H1 (cell line): Measurements from ENCODE around the gene SNX12. TPM values are rescaled to one million over a fixed set of nuclear protein-coding genes. Genes with fewer than 3 reads are reported as not detected.

Experiments used
- CTCF ChIA-PET: fragments of 300-600 bp; sonication (Branson Sonifier 250); formaldehyde crosslinking; loops from one replicate; lab custom pipeline; 2021; ENCODE audit not compliant: partially characterized antibody; lab: Charles Lee
- POLR2A ChIA-PET: fragments of 300-600 bp; sonication (Branson Sonifier 250); formaldehyde crosslinking; loops from one replicate; lab custom pipeline; 2021; ENCODE audit warnings: inconsistent platforms; ENCODE audit not compliant: partially characterized antibody; lab: Charles Lee
- DNase-seq, 2 experiments: peaks; one replicate each; pipeline versions ENCODE4 v3.0.0 to v3.0.0-alpha.2; 2010 to 2022; ENCODE audit warnings: low spot score in 2 of 2, low read depth in 1 of 2, mixed read lengths in 1 of 2
- FAIRE-seq: peaks from 2 replicates; lab custom pipeline; 2011; peaks lifted over from hg19 to GRCh38; lab: Jason Lieb, UNC
- H2AFZ ChIP-seq: 2 replicates; pipeline ENCODE4 v1.8.1; 2012; ENCODE audit warnings: low read length, inconsistent platforms
- H2AK5ac ChIP-seq: 2 replicates; pipeline ENCODE4 v1.6.1; 2013; ENCODE audit warnings: low read depth, low read length
- H2BK120ac ChIP-seq: replicated peaks from 2 replicates; pipeline ENCODE3; 2013; ENCODE audit warnings: low read depth, low read length, inconsistent platforms
- H2BK12ac ChIP-seq: 2 replicates; pipeline ENCODE4 v1.6.1; 2013; ENCODE audit warnings: low read depth, low read length
- H2BK15ac ChIP-seq: 2 replicates; pipeline ENCODE4 v1.6.1; 2013; ENCODE audit warnings: low read length
- H2BK20ac ChIP-seq: 2 replicates; pipeline ENCODE4 v1.6.1; 2013; ENCODE audit warnings: low read length
- H2BK5ac ChIP-seq: 2 replicates; pipeline ENCODE4 v1.6.1; 2013; ENCODE audit warnings: low read depth, low read length
- H3K14ac ChIP-seq: 2 replicates; pipeline ENCODE4 v1.6.1; 2013; ENCODE audit warnings: inconsistent platforms; ENCODE audit not compliant: insufficient read length
- H3K18ac ChIP-seq: 2 replicates; pipeline ENCODE4 v1.6.1; 2013; ENCODE audit warnings: low read length; ENCODE audit errors: extremely low read depth
- H3K23ac ChIP-seq: 2 replicates; pipeline ENCODE4 v1.6.1; 2013; ENCODE audit warnings: inconsistent platforms; ENCODE audit not compliant: insufficient read length
- H3K23me2 ChIP-seq: 2 replicates; pipeline ENCODE4 v1.6.1; 2013; ENCODE audit warnings: low read depth, low read length
- H3K27ac ChIP-seq: 2 replicates; pipeline ENCODE4 v1.6.1; 2011; ENCODE audit warnings: low read depth, low read length, inconsistent platforms
- H3K27me3 ChIP-seq, 4 experiments: replicated peaks in 1 of 4; 1 replicate in 1 of 4; 2 replicates in 3 of 4; pipeline versions ENCODE4 v1.6.1 to v1.8.1; 2011 to 2013; ENCODE audit warnings: low read length in 3 of 4, mild to moderate bottlenecking in 3 of 4, inconsistent platforms in 2 of 4, mixed read lengths in 2 of 4, moderate library complexity in 1 of 4; ENCODE audit not compliant: control insufficient read depth in 3 of 4, insufficient read depth in 3 of 4; ENCODE audit errors: extremely low read depth in 1 of 4
- H3K36me3 ChIP-seq, 4 experiments: 2 replicates each; pipeline versions ENCODE4 v1.6.1 to v1.8.1; 2011 to 2013; ENCODE audit warnings: mild to moderate bottlenecking in 4 of 4, low read length in 3 of 4, moderate library complexity in 2 of 4, control low read depth in 1 of 4, inconsistent platforms in 1 of 4; ENCODE audit not compliant: insufficient read depth in 4 of 4, control insufficient read depth in 2 of 4
- H3K4ac ChIP-seq: replicated peaks from 2 replicates; pipeline ENCODE3; 2013; ENCODE audit warnings: low read length, low read depth, mixed read lengths, inconsistent platforms; ENCODE audit not compliant: insufficient read length
- H3K4me1 ChIP-seq, 4 experiments: replicated peaks in 1 of 4; 1 replicate in 1 of 4; 2 replicates in 3 of 4; pipeline versions ENCODE4 v1.6.1 to v1.8.1; 2011 to 2013; ENCODE audit warnings: low read length in 3 of 4, inconsistent platforms in 2 of 4, mixed read lengths in 1 of 4; ENCODE audit not compliant: insufficient read depth in 4 of 4, control insufficient read depth in 3 of 4
- H3K4me2 ChIP-seq, 2 experiments: 2 replicates each; pipeline versions ENCODE4 v1.6.1 to v1.8.1; 2011 to 2013; ENCODE audit warnings: low read depth in 2 of 2, low read length in 2 of 2, control low read depth in 1 of 2, inconsistent platforms in 1 of 2, mild to moderate bottlenecking in 1 of 2; ENCODE audit not compliant: insufficient read depth in 1 of 2
- H3K4me3 ChIP-seq, 4 experiments: fragments of 200-600, 300-600 bp in 1 of 4; sonication (generic), shearing (Covaris generic), sonication (Bioruptor Twin) in 1 of 4; 2 replicates each; pipeline versions ENCODE4 v1.5.1 to v1.8.1; 2011 to 2016; ENCODE audit warnings: low read length in 4 of 4, low read depth in 3 of 4, control low read depth in 2 of 4, inconsistent platforms in 2 of 4, mild to moderate bottlenecking in 2 of 4, mixed read lengths in 1 of 4, moderate library complexity in 1 of 4; ENCODE audit not compliant: insufficient read depth in 2 of 4; ENCODE audit errors: extremely low read depth in 1 of 4
- H3K56ac ChIP-seq: replicated peaks from 2 replicates; pipeline ENCODE3; 2013; ENCODE audit warnings: low read depth, mild to moderate bottlenecking, mixed read lengths, low read length, inconsistent platforms; ENCODE audit not compliant: insufficient read length
- H3K79me1 ChIP-seq: 2 replicates; pipeline ENCODE4 v1.6.1; 2013; ENCODE audit warnings: low read depth, low read length, control low read depth
- H3K79me2 ChIP-seq, 2 experiments: 2 replicates each; pipeline versions ENCODE4 v1.6.1 to v1.8.1; 2012 to 2013; ENCODE audit warnings: low read length in 2 of 2, mild to moderate bottlenecking in 2 of 2, inconsistent platforms in 1 of 2; ENCODE audit not compliant: insufficient read depth in 2 of 2, control insufficient read depth in 1 of 2
- H3K9ac ChIP-seq, 4 experiments: replicated peaks in 1 of 4; 1 replicate in 1 of 4; 2 replicates in 3 of 4; pipeline versions ENCODE4 v1.6.1 to v1.8.1; 2011 to 2013; ENCODE audit warnings: low read depth in 3 of 4, low read length in 3 of 4, control low read depth in 2 of 4, mild to moderate bottlenecking in 2 of 4, moderate library complexity in 2 of 4, inconsistent platforms in 1 of 4; ENCODE audit errors: extremely low read depth in 1 of 4
- H3K9me3 ChIP-seq, 2 experiments: 2 replicates each; pipeline versions ENCODE4 v1.6.1 to v1.8.1; 2012 to 2013; ENCODE audit warnings: mild to moderate bottlenecking in 2 of 2, moderate library complexity in 2 of 2, control low read depth in 1 of 2, inconsistent platforms in 1 of 2, low read depth in 1 of 2, low read length in 1 of 2, mixed read lengths in 1 of 2; ENCODE audit not compliant: insufficient read depth in 2 of 2
- H4K20me1 ChIP-seq, 2 experiments: replicated peaks in 1 of 2; 2 replicates each; pipeline versions ENCODE3 to v1.8.1; 2011 to 2013; ENCODE audit warnings: inconsistent platforms in 2 of 2, low read length in 2 of 2, mild to moderate bottlenecking in 1 of 2; ENCODE audit not compliant: insufficient read depth in 2 of 2, control insufficient read depth in 1 of 2
- H4K5ac ChIP-seq: 2 replicates; pipeline ENCODE4 v1.6.1; 2013; ENCODE audit warnings: low read length, low read depth, mixed read lengths, inconsistent platforms; ENCODE audit not compliant: insufficient read length
- H4K8ac ChIP-seq: 2 replicates; pipeline ENCODE4 v1.8.0; 2013; ENCODE audit warnings: mild to moderate bottlenecking, moderate library complexity, low read length, inconsistent platforms; ENCODE audit not compliant: insufficient read depth; ENCODE audit errors: extremely low read depth
- H4K91ac ChIP-seq: replicated peaks from 2 replicates; pipeline ENCODE3; 2013; ENCODE audit warnings: low read length, mixed read lengths, inconsistent platforms; ENCODE audit not compliant: insufficient read length
- CREB1 ChIP-seq: IDR thresholded peaks from 2 replicates; pipeline ENCODE4 v1.6.1; 2012; ENCODE audit warnings: inconsistent platforms
- EZH2 ChIP-seq: fragments of 200-600 bp; sonication (generic); IDR thresholded peaks from 2 replicates; pipeline ENCODE4 v1.7.1; 2012; ENCODE audit warnings: low read depth, mild to moderate bottlenecking, moderate library complexity, low read length, inconsistent platforms; ENCODE audit not compliant: severe bottlenecking
- RBBP5 ChIP-seq: IDR thresholded peaks from 2 replicates; pipeline ENCODE4 v1.7.1; 2012; ENCODE audit warnings: low read depth, mild to moderate bottlenecking, inconsistent platforms, low read length, moderate library complexity, borderline replicate concordance
- RFX5 ChIP-seq: IDR thresholded peaks from 2 replicates; pipeline ENCODE4 v1.6.1; 2011; ENCODE audit warnings: low read depth, low read length, improper control_type of control experiment, borderline replicate concordance
- RNF2 ChIP-seq: fragments of 200-900, 300-1000 bp; sonication (generic); IDR thresholded peaks from 2 replicates; pipeline ENCODE4 v1.7.1; 2016; ENCODE audit warnings: borderline replicate concordance, low read depth, mild to moderate bottlenecking, antibody characterized with exemption, low read length; ENCODE audit not compliant: poor library complexity, severe bottlenecking; ENCODE audit errors: missing control alignments
- SAP30 ChIP-seq: fragments of 300-600 bp; sonication (generic); IDR thresholded peaks from 2 replicates; pipeline ENCODE4 v1.7.1; 2012; ENCODE audit warnings: low read length, moderate library complexity, mild to moderate bottlenecking, inconsistent platforms; ENCODE audit not compliant: insufficient read depth, insufficient replicate concordance
- SP2 ChIP-seq: IDR thresholded peaks from 2 replicates; pipeline ENCODE4 v1.6.1; 2012; ENCODE audit warnings: mild to moderate bottlenecking, low read length, inconsistent platforms
- SRF ChIP-seq: IDR thresholded peaks from 2 replicates; pipeline ENCODE4 v1.6.1; 2011; ENCODE audit warnings: mild to moderate bottlenecking, low read depth, low read length, moderate library complexity
- SUZ12 ChIP-seq: fragments of 200-600 bp; sonication (generic); IDR thresholded peaks from 2 replicates; pipeline ENCODE4 v1.6.1; 2012; ENCODE audit warnings: mild to moderate bottlenecking, inconsistent platforms, low read length, moderate library complexity, mixed read lengths
- TAF7 ChIP-seq: optimal IDR thresholded peaks from 2 replicates; pipeline ENCODE3; 2011; ENCODE audit warnings: low read depth, mild to moderate bottlenecking, inconsistent platforms, low read length, moderate library complexity, borderline replicate concordance
- WGBS, 2 experiments: shearing (Covaris generic) in 1 of 2; methylation state at CpG; one replicate each; pipeline versions ENCODE4 v1.1.6 to v1.1.7; 2013 to 2015; ENCODE audit warnings: low lambda C conversion rate in 2 of 2, mixed read lengths in 2 of 2, inconsistent platforms in 1 of 2, low coverage in 1 of 2, missing lambda C conversion rate in 1 of 2; ENCODE audit not compliant: insufficient replicate concordance in 2 of 2, insufficient coverage in 1 of 2, insufficient read length in 1 of 2; ENCODE audit errors: extremely low coverage in 1 of 2, missing lambda C conversion rate in 1 of 2; 5-methylcytosine and 5-hydroxymethylcytosine counted together
- polyA plus RNA-seq, 7 experiments: library from polyadenylated mRNA; depleted of rRNA in 3 of 7; stranded (reverse) in 5 of 7; unstranded in 2 of 7; fragments of >200 nt in 5 of 7; fragments of 200-250 nt in 2 of 7; gene quantifications; 1 replicate in 5 of 7; 2 replicates in 1 of 7; 4 replicates in 1 of 7; pipeline versions ENCODE4 v1.2.1 to v1.2.3, GENCODE V29; 2011 to 2013; ENCODE audit warnings: missing spikeins in 2 of 7, mixed read lengths in 2 of 7
- total RNA-seq: library from RNA; stranded (reverse); fragmentation: NEBNext Ultra II Directional; extraction: Animal tissue kit (Norgen Biotek cat#: 25700); gene quantifications from 2 replicates; pipeline ENCODE4 v1.2.1, GENCODE V29; 2021

SNX12 gene
- total and polyA plus RNA-seq, 2 of the 8 experiments (the other 6 are each of a cell fraction or from before 2014, with no cell fraction given), result 72.1 to 74.2 TPM

GRCh38 chrX:71082822-71083221 is 14.7 kb upstream of the SNX12 start:
- CTCF ChIA-PET, result no interaction called here
- Histone ChIP-seq H3K9me3 (no peaks in the 10 kb centered on the region), H3K79me1 (no peaks in the 10 kb centered on the region), H3K14ac (no peak overlapping the region), H3K56ac (no peak overlapping the region), H3K4ac (no peak overlapping the region), H3K4me1 (no peaks in the 10 kb centered on the region), H3K23ac (no peak overlapping the region), H3K27me3 (no peaks in the 10 kb centered on the region), H3K4me2 (no peak overlapping the region), H3K79me2 (no peaks in the 10 kb centered on the region), H3K18ac (no peak overlapping the region), H3K23me2 (no peaks in the 10 kb centered on the region), H4K91ac (no peak overlapping the region), H2BK5ac (no peak overlapping the region), H2BK12ac (no peak overlapping the region), H4K8ac (no peak overlapping the region), H2AK5ac (no peak overlapping the region), H3K9ac (no peak overlapping the region), H2BK15ac (no peak overlapping the region), H2AFZ (no peak overlapping the region), H3K27ac (no peak overlapping the region), H3K36me3 (no peaks in the 10 kb centered on the region), H4K20me1 (no peaks in the 10 kb centered on the region), H4K5ac (no peak overlapping the region), H2BK120ac (no peak overlapping the region), H2BK20ac (no peak overlapping the region), H3K4me3 (no peak overlapping the region)
- 87% methylated on average over 4 of the region's 4 CpGs; no CpG with 5 or more reads in 1 of the 2 experiments for WGBS, 2 experiments
- FAIRE-seq (no peak), DNase-seq (no peak)
- POLR2A ChIA-PET, result no interaction called here
- TF ChIP-seq TAF7 (no peak), EZH2 (no peak), RBBP5 (no peak), RNF2 (no peak), SP2 (no peak), SUZ12 (no peak), RFX5 (no peak), SRF (no peak), CREB1 (no peak), SAP30 (no peak)
